PFSK-1 (cell line): ENCODE measurements around the gene RDM1.

Source experiments
- FOXP2 ChIP-seq: optimal IDR thresholded peaks from 2 replicates; pipeline ENCODE3; 2011; ENCODE audit warnings: borderline replicate concordance, control low read depth, inconsistent platforms; ENCODE audit not compliant: insufficient read depth; ENCODE audit errors: extremely low read length, extremely low read depth
- POLR2AphosphoS5 ChIP-seq: IDR thresholded peaks from 2 replicates; pipeline ENCODE4 v1.6.1; 2012; ENCODE audit warnings: low read depth, mild to moderate bottlenecking, control low read depth, low read length, moderate library complexity
- REST ChIP-seq, 2 experiments: IDR thresholded peaks; 2 replicates each; pipeline versions ENCODE4 v1.6.1 to v1.8.0; 2011 to 2012; ENCODE audit warnings: low read depth in 2 of 2, low read length in 2 of 2, control low read depth in 1 of 2, inconsistent platforms in 1 of 2, mild to moderate bottlenecking in 1 of 2, moderate library complexity in 1 of 2; ENCODE audit not compliant: insufficient read depth in 1 of 2
- SIN3A ChIP-seq: IDR thresholded peaks from 2 replicates; pipeline ENCODE4 v1.6.1; 2012; ENCODE audit warnings: mild to moderate bottlenecking, low read length, moderate library complexity, borderline replicate concordance; ENCODE audit not compliant: insufficient read depth
- TAF1 ChIP-seq: IDR thresholded peaks from 2 replicates; pipeline ENCODE4 v1.6.1; 2012; ENCODE audit warnings: low read length, control low read depth, borderline replicate concordance; ENCODE audit not compliant: insufficient read depth

The RDM1 gene

GRCh38 chr17:35918665-35919064 lies 11.9 kb downstream of the RDM1 start:
- no peak for TF ChIP-seq TAF1
- TF ChIP-seq POLR2AphosphoS5: no peak
- TF ChIP-seq SIN3A: no peak
- no peak for TF ChIP-seq FOXP2
- no peak for TF ChIP-seq REST (IDR thresholded peaks at IDR 0.05; ENCODE audit: insufficient read depth in 1 of 2, low read depth in 2 of 2, low read length in 2 of 2)

GRCh38 chr17:35917519-35918213 lies 12.9 kb downstream of the RDM1 start:
- TF ChIP-seq REST (IDR thresholded peaks at IDR 0.05; ENCODE audit: insufficient read depth in 1 of 2, low read depth in 2 of 2, low read length in 2 of 2) (no peak), SIN3A (no peak), FOXP2 (no peak), POLR2AphosphoS5 (no peak), TAF1 (no peak)

GRCh38 chr17:35915153-35915964 lies 15.2 kb downstream of the RDM1 start:
- TF ChIP-seq TAF1 (no peak), FOXP2 (no peak), REST (IDR thresholded peaks at IDR 0.05; ENCODE audit: insufficient read depth in 1 of 2, low read depth in 2 of 2, low read length in 2 of 2) (no peak), SIN3A (no peak), POLR2AphosphoS5 (no peak)

- TF ChIP-seq SIN3A: no peak
Observed at GRCh38 chr17:35914354-35914753, 16.2 kb downstream of the RDM1 start.

GRCh38 chr17:35913609-35914008 lies 17.0 kb downstream of the RDM1 start:
- TF ChIP-seq SIN3A (no peak), TAF1 (no peak), FOXP2 (no peak), POLR2AphosphoS5 (no peak), REST (IDR thresholded peaks at IDR 0.05; ENCODE audit: insufficient read depth in 1 of 2, low read depth in 2 of 2, low read length in 2 of 2) (no peak)
